Thyroid gland (tissue), 4 donors: ENCODE measurements around the gene DHX15.

Experiments used
- CTCF ChIP-seq, 6 experiments: fragments of 200-600 bp in 3 of 6; fragments of 450-650 bp in 3 of 6; sonication (generic) in 3 of 6; IDR thresholded peaks; one replicate each; pipeline ENCODE4 v1.5.1; 2016 to 2019; ENCODE audit warnings: antibody characterized with exemption in 6 of 6, mild to moderate bottlenecking in 2 of 6, inconsistent platforms in 1 of 6, moderate library complexity in 1 of 6
- POLR2A ChIP-seq, 2 donors: fragments of 450-650 bp; IDR thresholded peaks; one replicate each; pipeline ENCODE4 v1.6.1; 2017; ENCODE audit warnings: antibody characterized with exemption in 2 of 2, mild to moderate bottlenecking in 2 of 2, moderate library complexity in 1 of 2

- TF ChIP-seq CTCF (IDR thresholded peaks at IDR 0.05) (no peak), POLR2A (IDR thresholded peaks at IDR 0.05) (no peak)
Measured at GRCh38 chr4:24576276-24576675, 8.1 kb downstream of the DHX15 start.
